Lung (tissue), 12 donors: Measurements from ENCODE around the gene PUS10. TPM values are rescaled to one million over a fixed set of nuclear protein-coding genes. Genes with fewer than 3 reads are reported as not detected.
"Not testable (repeated sequence)": the region's sequence is repeated elsewhere in the genome, so short reads cannot be mapped to it uniquely, and the experiment has no call there.

Experiments
- ATAC-seq: fragments of 200-7000 bp; cut with Tn5 transposase; one replicate; pipeline ENCODE4 v1.9.1; 2020; ENCODE audit warnings: moderate number of reproducible peaks; ENCODE audit not compliant: insufficient read depth, low FRiP score
- DNase-seq, 3 donors: peaks; one replicate each; pipeline ENCODE4 v3.0.0-alpha.2; 2013 to 2017
- H3K27ac ChIP-seq, 2 donors: one replicate each; pipeline ENCODE4 v1.5.1; 2013; ENCODE audit warnings: mild to moderate bottlenecking in 2 of 2, moderate library complexity in 2 of 2, control low read depth in 1 of 2, inconsistent platforms in 1 of 2, low read depth in 1 of 2, low read length in 1 of 2
- H3K27me3 ChIP-seq, 3 donors: one replicate each; pipeline ENCODE4 v1.5.1; 2013; ENCODE audit warnings: low read length in 2 of 3; ENCODE audit not compliant: control insufficient read depth in 3 of 3, insufficient read depth in 3 of 3
- H3K36me3 ChIP-seq, 4 donors: one replicate each; pipeline ENCODE4 v1.5.1; 2013; ENCODE audit warnings: low read length in 4 of 4, mild to moderate bottlenecking in 1 of 4, moderate library complexity in 1 of 4; ENCODE audit not compliant: control insufficient read depth in 4 of 4, insufficient read depth in 4 of 4
- H3K4me1 ChIP-seq, 5 donors: one replicate each; pipeline ENCODE4 v1.5.1; 2013; ENCODE audit warnings: low read length in 5 of 5, mild to moderate bottlenecking in 2 of 5, moderate library complexity in 1 of 5; ENCODE audit not compliant: control insufficient read depth in 5 of 5, insufficient read depth in 5 of 5
- H3K4me3 ChIP-seq: one replicate; pipeline ENCODE4 v1.5.1; 2013; ENCODE audit warnings: mild to moderate bottlenecking, control low read depth, moderate library complexity
- H3K9ac ChIP-seq, 2 donors: one replicate each; pipeline ENCODE4 v1.5.1; 2013; ENCODE audit warnings: low read length in 2 of 2, control low read depth in 1 of 2; ENCODE audit not compliant: insufficient read depth in 1 of 2
- H3K9me3 ChIP-seq, 4 donors: one replicate each; pipeline ENCODE4 v1.5.1; 2013; ENCODE audit warnings: low read length in 3 of 4, mild to moderate bottlenecking in 1 of 4, moderate library complexity in 1 of 4; ENCODE audit not compliant: control insufficient read depth in 4 of 4, insufficient read depth in 3 of 4
- WGBS, 2 donors: extraction: QIAGEN DNeasy Blood & Tissue Kit; methylation state at CpG; one replicate each; pipeline ENCODE4 v1.1.7; 2013; 5-methylcytosine and 5-hydroxymethylcytosine counted together
- polyA plus RNA-seq, 2 donors: library from polyadenylated mRNA; stranded (reverse); fragments of 200-250 nt; gene quantifications; one replicate each; pipeline ENCODE4 v1.2.1, GENCODE V29; 2013
- total RNA-seq, 2 donors: library from RNA; depleted of rRNA in 1 of 2; stranded (reverse); fragments of >200 nt in 1 of 2; gene quantifications; one replicate each; pipeline ENCODE4 v1.2.1, GENCODE V29; 2014 to 2021
- TF ChIP-seq, protein P1 (sequence below): IDR thresholded peaks from 2 replicates; pipeline ENCODE4 v1.5.1; 2012; ENCODE audit warnings: mild to moderate bottlenecking; ENCODE audit errors: control extremely low read depth, extremely low read depth
- donor health status: control.
- donor health status: control.
- donor health status: Bipolar disorder and iron deficiency.
- donor health status: healthy.
- donor health status: DM: yes; HTN: yes; CAD: no.

PUS10 gene
- total and polyA plus RNA-seq, 4 donors = 3.4 to 15.8 (median 5.9) TPM

DNA sequence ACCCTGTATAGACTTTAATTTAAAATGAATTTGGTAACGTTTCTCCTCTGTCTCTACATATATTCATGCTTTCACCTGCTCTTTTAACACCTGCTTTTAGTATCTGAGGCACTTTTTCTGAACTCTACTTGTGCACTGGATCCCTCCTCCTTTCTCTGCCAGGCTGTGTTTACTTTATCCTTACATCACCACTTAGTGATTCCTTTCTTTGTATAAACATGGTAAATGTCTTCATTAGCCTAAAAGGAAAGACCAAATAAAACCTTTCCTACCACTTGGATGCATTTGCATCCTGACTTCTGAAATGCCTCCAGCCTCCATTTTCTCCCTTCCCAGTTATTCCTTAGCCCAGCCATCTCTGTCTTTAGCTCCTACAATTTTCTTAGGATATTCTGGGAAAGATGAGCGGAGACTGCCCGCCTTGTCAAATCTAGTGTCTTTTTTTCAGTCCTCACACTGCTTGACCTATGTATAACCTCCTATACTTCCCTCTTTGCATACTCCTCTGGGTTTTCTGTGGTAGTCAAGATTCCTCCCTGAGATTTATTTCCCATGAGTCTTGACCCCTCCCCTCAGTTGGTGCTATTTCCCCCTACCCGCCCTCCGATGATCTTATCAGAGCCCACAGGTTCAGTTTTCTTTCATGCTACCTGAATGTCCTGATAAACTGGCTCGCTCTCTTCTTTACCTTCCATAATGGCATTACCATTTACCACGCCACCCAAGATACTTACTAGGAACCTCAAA lies 91.9 kb downstream of the PUS10 start:
- TF ChIP-seq, protein P1, sequence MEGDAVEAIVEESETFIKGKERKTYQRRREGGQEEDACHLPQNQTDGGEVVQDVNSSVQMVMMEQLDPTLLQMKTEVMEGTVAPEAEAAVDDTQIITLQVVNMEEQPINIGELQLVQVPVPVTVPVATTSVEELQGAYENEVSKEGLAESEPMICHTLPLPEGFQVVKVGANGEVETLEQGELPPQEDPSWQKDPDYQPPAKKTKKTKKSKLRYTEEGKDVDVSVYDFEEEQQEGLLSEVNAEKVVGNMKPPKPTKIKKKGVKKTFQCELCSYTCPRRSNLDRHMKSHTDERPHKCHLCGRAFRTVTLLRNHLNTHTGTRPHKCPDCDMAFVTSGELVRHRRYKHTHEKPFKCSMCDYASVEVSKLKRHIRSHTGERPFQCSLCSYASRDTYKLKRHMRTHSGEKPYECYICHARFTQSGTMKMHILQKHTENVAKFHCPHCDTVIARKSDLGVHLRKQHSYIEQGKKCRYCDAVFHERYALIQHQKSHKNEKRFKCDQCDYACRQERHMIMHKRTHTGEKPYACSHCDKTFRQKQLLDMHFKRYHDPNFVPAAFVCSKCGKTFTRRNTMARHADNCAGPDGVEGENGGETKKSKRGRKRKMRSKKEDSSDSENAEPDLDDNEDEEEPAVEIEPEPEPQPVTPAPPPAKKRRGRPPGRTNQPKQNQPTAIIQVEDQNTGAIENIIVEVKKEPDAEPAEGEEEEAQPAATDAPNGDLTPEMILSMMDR = no peak
- H3K4me3 ChIP-seq = no peak overlapping the region
- DNase-seq (peak in 2 of 3 donors; percentile 24 to 44), ATAC-seq (no peak)
- no peak overlapping the region for H3K27ac ChIP-seq
- H3K9me3 ChIP-seq = no peaks in the 10 kb centered on the region
- H3K27me3 ChIP-seq = no peaks in the 10 kb centered on the region
- H3K36me3 ChIP-seq = peaks cover 11 to 26% (median 16%) of the 10 kb centered on the region in 4 donors
- H3K4me1 ChIP-seq = no peaks in the 10 kb centered on the region
- 62 to 70% methylated on average over 7 of the region's 7 CpGs for WGBS, 2 donors
- no peak overlapping the region for H3K9ac ChIP-seq

DNA sequence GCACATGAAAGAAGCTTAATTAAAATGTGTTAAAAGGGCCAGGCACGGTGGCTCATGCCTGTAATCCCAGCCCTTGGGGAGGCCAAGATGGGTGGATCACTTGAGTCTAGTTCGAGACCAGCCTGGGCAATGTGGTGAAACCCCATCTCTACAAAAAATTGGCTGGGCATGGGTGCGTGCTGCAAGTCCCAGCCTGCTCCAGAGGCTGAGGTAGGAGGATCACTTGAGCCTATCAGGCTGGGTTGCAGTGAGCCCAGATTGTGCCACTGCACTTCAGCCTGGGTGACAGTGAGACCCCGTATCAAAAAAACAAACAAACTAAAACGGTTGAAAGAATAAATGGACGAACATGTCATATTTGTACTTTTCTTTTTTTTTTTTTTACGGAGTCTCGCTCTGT lies 110.7 kb downstream of the PUS10 start:
- H3K27ac ChIP-seq = no peak overlapping the region
- peaks cover 0 to 9% (median 3%) of the 10 kb centered on the region in 4 donors for H3K36me3 ChIP-seq
- H3K9me3 ChIP-seq = no peaks in the 10 kb centered on the region
- TF ChIP-seq, protein P1 = no peak
- no peaks in the 10 kb centered on the region for H3K27me3 ChIP-seq
- H3K4me3 ChIP-seq = no peak overlapping the region
- DNase-seq = no peak
- ATAC-seq = no peak
- H3K9ac ChIP-seq = no peak overlapping the region
- 96 to 97% methylated on average over 8 of the region's 8 CpGs for WGBS, 2 donors
- H3K4me1 ChIP-seq = no peaks in the 10 kb centered on the region

DNA sequence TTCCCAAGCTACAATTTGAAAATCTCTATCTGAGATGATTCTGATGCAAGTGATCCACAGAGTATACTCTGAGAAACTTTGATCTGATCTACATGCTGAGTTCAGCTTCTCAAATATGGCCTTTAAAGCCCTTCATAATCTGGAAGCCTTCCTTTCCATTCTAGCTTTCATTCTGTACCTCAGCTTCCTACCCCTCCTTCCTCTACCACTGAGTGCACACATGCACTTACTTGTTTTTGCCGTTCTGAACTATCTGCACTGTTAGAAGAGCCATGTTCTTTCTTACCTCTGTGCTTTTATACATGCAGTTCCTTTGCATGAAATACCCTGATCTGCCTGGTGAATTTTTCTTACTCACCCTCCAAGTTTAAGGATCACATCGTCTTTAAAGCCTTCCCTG lies 111.7 kb downstream of the PUS10 start:
- no peak overlapping the region for H3K9ac ChIP-seq
- WGBS, 2 donors = 92 to 95% methylated on average over 2 of the region's 2 CpGs

DNA sequence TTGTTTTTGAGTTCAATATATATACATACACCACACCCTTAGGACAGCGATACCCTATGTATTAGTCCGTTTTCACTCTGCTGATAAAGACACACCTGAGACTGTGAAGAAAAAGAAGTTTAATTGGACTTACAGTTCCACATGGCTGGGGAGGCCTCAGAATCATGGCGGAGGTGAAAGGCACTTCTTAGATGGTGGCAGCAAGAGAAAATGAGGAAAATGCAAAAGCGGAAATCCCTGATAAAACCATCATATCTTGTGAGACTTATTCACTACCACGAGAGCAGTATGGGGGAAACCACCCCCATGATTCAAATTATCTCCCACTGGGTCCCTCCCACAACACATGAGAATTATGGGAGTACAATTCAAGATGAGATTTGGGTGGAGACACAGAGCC lies 112.2 kb downstream of the PUS10 start:
- H3K27me3 ChIP-seq, ATAC-seq, H3K9me3 ChIP-seq, H3K4me1 ChIP-seq, H3K9ac ChIP-seq, DNase-seq, H3K27ac ChIP-seq, H3K4me3 ChIP-seq, H3K36me3 ChIP-seq: not testable (repeated sequence)
- WGBS, 2 donors = 92 to 95% methylated on average over 5 of the region's 5 CpGs

More for the DNA sequence above, 111.7 kb downstream of the PUS10 start:
- TF ChIP-seq, protein P1 = no peak
- Histone ChIP-seq H3K36me3 (peaks cover 0 to 9% (median 3%) of the 10 kb centered on the region in 4 donors), H3K27ac (no peak overlapping the region), H3K27me3 (no peaks in the 10 kb centered on the region), H3K4me3 (no peak overlapping the region), H3K4me1 (no peaks in the 10 kb centered on the region), H3K9me3 (no peaks in the 10 kb centered on the region)
- DNase-seq (no peak), ATAC-seq (no peak)

DNA sequence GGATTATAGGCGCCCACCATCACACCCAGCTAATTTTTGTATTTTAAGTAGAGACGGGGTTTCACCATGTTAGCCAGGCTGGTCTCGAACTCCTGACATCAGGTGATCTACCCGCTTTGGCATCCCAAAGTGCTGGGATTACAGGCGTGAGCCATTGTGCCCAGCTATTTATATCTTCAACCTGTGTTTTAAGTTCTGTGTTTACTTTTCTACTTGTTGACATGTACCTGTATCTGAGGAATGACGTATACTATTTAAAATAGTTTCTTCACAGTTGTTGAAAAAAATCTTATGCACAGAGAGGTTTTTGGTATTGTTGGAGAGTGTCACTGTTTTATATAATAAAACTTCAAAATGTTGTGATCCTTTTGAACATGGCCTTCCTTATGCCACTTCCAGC lies 116.8 kb downstream of the PUS10 start:
- not testable (repeated sequence) for H3K9me3 ChIP-seq, H3K9ac ChIP-seq, H3K27ac ChIP-seq, H3K4me3 ChIP-seq, DNase-seq, H3K4me1 ChIP-seq, H3K27me3 ChIP-seq, ATAC-seq
- peaks cover 8 to 29% (median 15%) of the 10 kb centered on the region in 4 donors for H3K36me3 ChIP-seq
- 85 to 93% methylated on average over 6 of the region's 6 CpGs for WGBS, 2 donors
